Activated CD4-positive, alpha-beta memory T cell treated with anti-CD3 and anti-CD28 coated beads, Interleukin-2, amount 10 ng/mL, durations not matched to agents 7 days and 5 days (primary cell): ENCODE measurements around the gene TMCC2. TPM values are rescaled to one million over a fixed set of nuclear protein-coding genes. Genes with fewer than 3 reads are reported as not detected.

ENCODE experiments used
- CTCF ChIA-PET: fragments of 350-600 bp; sonication (Branson Sonifier 250); formaldehyde crosslinking; loops from one replicate; lab custom pipeline; 2021; ENCODE audit warnings: antibody characterized with exemption, inconsistent platforms; lab: Charles Lee
- POLR2A ChIA-PET: fragments of 350-600 bp; sonication (Branson Sonifier 250); formaldehyde crosslinking; loops from one replicate; lab custom pipeline; 2021; ENCODE audit warnings: antibody characterized with exemption; lab: Charles Lee
- DNase-seq: peaks from one replicate; pipeline ENCODE4 v3.0.0-alpha.2; 2020
- H3K27ac Mint-ChIP-seq: one replicate; pipeline ENCODE4 v1.8.0; 2021; ENCODE audit warnings: mild to moderate bottlenecking, mixed read lengths
- H3K27me3 Mint-ChIP-seq: one replicate; pipeline ENCODE4 v1.8.0; 2021; ENCODE audit warnings: mixed read lengths
- H3K36me3 Mint-ChIP-seq: one replicate; pipeline ENCODE4 v1.8.0; 2021; ENCODE audit warnings: low read depth, mixed read lengths
- H3K4me1 Mint-ChIP-seq: one replicate; pipeline ENCODE4 v1.8.0; 2021; ENCODE audit warnings: mixed read lengths
- H3K4me3 Mint-ChIP-seq: one replicate; pipeline ENCODE4 v1.8.0; 2021; ENCODE audit warnings: mild to moderate bottlenecking, mixed read lengths
- H3K9me3 Mint-ChIP-seq: one replicate; pipeline ENCODE4 v1.8.0; 2021; ENCODE audit warnings: mixed read lengths
- total RNA-seq, 2 experiments: library from RNA; stranded (reverse); gene quantifications; one replicate each; pipeline ENCODE4 v1.2.3, GENCODE V29; 2021

The TMCC2 gene
- total RNA-seq, 2 experiments from 2014 or later = 1.8 TPM

DNA sequence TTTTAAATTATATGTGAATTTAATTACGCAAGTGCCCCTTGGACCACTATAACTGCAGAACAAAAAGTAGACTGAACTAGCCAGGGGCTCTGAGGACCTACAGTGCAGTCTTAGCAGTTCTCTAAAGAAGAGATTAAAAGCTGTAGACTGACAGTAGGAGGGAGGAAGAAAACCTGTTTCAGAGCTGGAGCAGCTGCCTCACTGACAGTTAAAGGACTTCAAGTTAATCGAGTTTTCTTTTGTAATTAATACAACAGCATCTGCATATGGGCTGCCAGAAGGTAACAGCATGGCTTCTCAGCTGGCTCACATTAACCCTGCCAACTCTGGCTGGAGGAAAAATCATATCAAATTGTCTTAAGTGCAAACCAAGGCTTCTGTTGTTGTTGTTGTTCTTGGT, 36.1 kb upstream of the TMCC2 start:
- no peaks in the 10 kb centered on the region for H3K27me3 Mint-ChIP-seq
- no peak overlapping the region for H3K27ac Mint-ChIP-seq
- H3K9me3 Mint-ChIP-seq = peaks cover 8% of the 10 kb centered on the region
- H3K36me3 Mint-ChIP-seq = peaks cover 33% of the 10 kb centered on the region
- ChIA-PET POLR2A (interaction anchor here (1.5 kb wide), 1 partner anchor 19 kb away, joined by 3 read pairs; no protein-coding TSS in a partner anchor), CTCF (no interaction called here)
- no peak for DNase-seq
- no peak overlapping the region for H3K4me3 Mint-ChIP-seq
- peaks cover 36% of the 10 kb centered on the region for H3K4me1 Mint-ChIP-seq

DNA sequence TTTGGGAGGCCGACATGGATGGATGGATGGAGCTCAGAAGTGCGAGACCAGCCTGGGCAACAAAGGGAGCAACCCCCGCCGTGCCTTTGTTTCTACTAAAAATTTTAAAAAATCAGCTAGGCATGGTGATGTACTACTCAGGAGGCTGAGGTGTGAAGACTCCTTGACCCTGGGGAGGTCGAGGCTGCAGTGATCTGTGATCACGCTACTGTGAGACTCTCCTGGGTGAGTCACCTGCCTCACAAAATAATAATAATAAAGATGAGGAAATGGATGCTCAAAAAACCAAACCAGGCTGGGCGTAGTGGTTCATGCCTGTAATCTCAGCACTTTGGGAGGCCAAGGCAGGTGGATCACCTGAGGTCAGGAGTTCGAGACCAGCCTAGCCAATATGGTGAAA, 35.5 kb upstream of the TMCC2 start:
- no peak for DNase-seq
- peaks cover 32% of the 10 kb centered on the region for H3K36me3 Mint-ChIP-seq
- peaks cover 8% of the 10 kb centered on the region for H3K9me3 Mint-ChIP-seq
- ChIA-PET CTCF (no interaction called here), POLR2A (no interaction called here)
- no peak overlapping the region for H3K27ac Mint-ChIP-seq
- peaks cover 32% of the 10 kb centered on the region for H3K4me1 Mint-ChIP-seq
- H3K4me3 Mint-ChIP-seq = no peak overlapping the region
- H3K27me3 Mint-ChIP-seq = no peaks in the 10 kb centered on the region

DNA sequence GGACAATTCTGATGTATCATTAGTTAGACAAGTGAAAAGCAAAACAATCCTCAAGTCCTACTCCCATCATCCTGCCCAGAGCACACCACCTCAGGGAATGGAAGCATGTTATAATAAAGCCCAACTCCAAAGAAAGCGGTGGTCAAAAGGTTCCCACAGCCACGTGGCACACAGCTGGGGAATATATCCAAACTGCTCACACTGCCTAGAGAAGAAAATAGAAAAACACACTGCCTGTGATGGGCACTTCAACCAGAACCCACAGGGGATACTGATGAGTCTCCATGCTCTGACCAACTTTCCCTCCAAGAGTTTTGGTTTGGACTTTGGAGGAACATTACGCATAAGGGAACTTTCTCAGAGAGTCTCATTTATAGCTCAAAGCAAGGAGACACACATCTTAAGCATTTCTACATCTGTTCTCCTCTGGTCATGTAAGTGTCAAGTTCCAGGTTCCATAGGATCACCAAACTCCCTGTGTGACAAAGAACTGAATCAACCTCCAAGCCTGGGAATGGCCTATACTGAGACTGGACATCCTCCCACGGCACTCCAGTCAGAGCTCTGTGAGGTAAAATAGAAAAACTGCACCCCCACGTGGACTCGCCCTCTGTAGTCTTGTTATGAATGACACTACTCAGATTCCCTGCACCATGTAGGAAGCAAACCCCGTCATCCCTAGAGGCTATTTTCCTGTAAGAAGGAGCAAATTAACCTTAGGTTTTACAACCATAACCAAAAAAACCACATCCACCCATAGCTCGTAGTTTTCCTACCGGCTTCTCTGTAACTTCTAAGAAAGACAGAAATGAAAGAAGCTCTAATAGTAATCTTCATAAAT, 28.4 kb upstream of the TMCC2 start:
- ChIA-PET POLR2A (interaction anchor here (0.8 to 3.4 kb wide), 6 partner anchors 12 to 29 kb away, joined by 3 to 16 read pairs (median 7); partner anchors contain the start of genes DSTYK and TMCC2), CTCF (interaction anchor here (0.5 to 2.7 kb wide), 15 partner anchors 11 to 475 kb away, joined by 3 to 16 read pairs (median 4); no protein-coding TSS in a partner anchor)
- peaks cover 38% of the 10 kb centered on the region for H3K4me1 Mint-ChIP-seq
- peak overlapping the region; percentile 6 for H3K4me3 Mint-ChIP-seq
- H3K9me3 Mint-ChIP-seq = no peaks in the 10 kb centered on the region
- no peaks in the 10 kb centered on the region for H3K27me3 Mint-ChIP-seq
- H3K36me3 Mint-ChIP-seq = peaks cover 16% of the 10 kb centered on the region
- peak overlapping the region; percentile 9 for H3K27ac Mint-ChIP-seq
- peak; percentile 24 for DNase-seq

DNA sequence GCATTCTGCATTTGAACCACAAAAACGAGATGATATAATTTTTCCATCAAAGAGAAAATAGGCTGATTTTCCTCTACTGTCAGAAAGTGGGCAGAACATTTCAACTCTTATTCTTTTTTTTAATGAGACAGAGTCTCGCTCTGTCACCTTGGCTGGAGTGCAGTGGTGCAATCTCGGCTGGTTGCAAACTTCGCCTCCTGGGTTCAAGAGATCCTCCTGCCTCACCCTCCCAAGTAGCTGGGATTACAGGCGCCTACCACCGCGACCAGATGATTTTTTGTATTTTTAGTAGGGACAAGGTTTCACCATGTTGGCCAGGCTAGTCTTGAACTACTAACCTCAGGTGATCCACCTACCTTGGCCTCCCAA, 27.8 kb upstream of the TMCC2 start:
- Mint-ChIP-seq H3K4me3 (peak overlapping the region; percentile 4), H3K27ac (peak overlapping the region; percentile 45), H3K27me3 (no peaks in the 10 kb centered on the region), H3K9me3 (no peaks in the 10 kb centered on the region), H3K36me3 (peaks cover 15% of the 10 kb centered on the region), H3K4me1 (peaks cover 43% of the 10 kb centered on the region)
- CTCF ChIA-PET = interaction anchor here (0.9 to 2.7 kb wide), 11 partner anchors 12 to 393 kb away, joined by 3 to 16 read pairs (median 5); no protein-coding TSS in a partner anchor
- POLR2A ChIA-PET = interaction anchor here (0.8 to 3.4 kb wide), 6 partner anchors 11 to 29 kb away, joined by 3 to 16 read pairs (median 7); partner anchors contain the start of genes DSTYK and TMCC2
- no peak for DNase-seq

DNA sequence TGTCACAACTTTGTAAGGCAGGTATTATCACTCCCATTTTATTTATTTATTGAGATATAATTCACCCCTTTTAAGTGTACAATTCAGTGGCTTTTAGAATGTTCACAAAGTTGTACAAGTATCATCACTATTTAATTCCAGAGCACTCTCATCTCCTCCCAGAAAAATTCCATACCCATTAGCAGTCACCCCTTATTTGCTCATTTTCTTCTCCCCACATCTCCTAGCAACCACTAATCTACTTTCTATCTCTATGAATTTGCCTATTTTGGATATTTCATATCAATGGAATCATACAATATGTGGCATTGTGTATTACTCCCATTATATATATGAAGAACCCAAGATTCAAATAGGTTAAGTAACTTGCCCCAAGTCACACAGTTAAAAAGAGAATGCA, 23.2 kb upstream of the TMCC2 start:
- ChIA-PET CTCF (no interaction called here), POLR2A (interaction anchor here (2.5 kb wide), 1 partner anchor 23 kb away, joined by 7 read pairs; the partner anchor contains the start of gene TMCC2)
- no peak overlapping the region for H3K4me3 Mint-ChIP-seq
- peaks cover 37% of the 10 kb centered on the region for H3K4me1 Mint-ChIP-seq
- no peaks in the 10 kb centered on the region for H3K9me3 Mint-ChIP-seq
- DNase-seq = no peak
- no peaks in the 10 kb centered on the region for H3K36me3 Mint-ChIP-seq
- H3K27ac Mint-ChIP-seq = no peak overlapping the region
- no peaks in the 10 kb centered on the region for H3K27me3 Mint-ChIP-seq

DNA sequence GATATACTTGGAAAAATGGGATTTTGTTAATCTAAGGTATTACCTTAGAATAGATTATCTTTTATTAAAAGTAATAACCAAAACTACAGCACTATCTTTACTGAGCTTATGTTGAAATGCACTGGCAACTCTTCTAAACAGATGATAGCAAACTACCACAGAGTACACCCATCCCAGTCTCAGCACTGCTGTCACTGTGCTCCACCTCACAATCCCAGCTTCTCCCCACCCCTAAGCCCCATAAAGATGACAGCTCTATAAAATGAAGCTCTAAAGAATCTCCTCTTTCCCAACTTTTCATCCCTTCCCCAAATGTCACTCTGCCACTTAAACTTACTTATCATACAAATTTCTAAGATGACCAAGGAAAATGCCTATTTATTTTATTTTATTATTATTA, 22.7 kb upstream of the TMCC2 start:
- Mint-ChIP-seq H3K4me3 (no peak overlapping the region), H3K27ac (no peak overlapping the region), H3K9me3 (no peaks in the 10 kb centered on the region), H3K36me3 (no peaks in the 10 kb centered on the region), H3K27me3 (no peaks in the 10 kb centered on the region), H3K4me1 (peaks cover 35% of the 10 kb centered on the region)
- ChIA-PET CTCF (no interaction called here), POLR2A (interaction anchor here (2.5 kb wide), 1 partner anchor 23 kb away, joined by 7 read pairs; the partner anchor contains the start of gene TMCC2)
- no peak for DNase-seq

DNA sequence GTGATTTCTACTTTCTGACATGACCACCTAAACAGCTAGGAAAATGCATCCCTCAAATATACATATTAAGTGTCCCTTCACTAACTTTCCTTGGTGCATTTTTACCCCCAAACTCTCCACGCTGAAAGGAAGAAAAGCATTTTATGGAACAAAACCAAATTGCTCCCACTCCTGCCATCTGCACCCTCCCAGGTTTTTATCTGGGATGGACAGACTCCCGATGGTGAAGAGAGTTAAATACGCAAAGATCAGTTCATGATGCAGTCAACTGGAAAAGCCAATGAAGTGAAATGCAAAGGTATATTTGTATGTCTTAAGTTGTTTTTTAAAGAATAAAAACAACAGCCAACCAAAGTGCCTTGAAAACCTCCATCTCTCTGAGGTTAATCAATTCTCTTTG, 18.9 kb upstream of the TMCC2 start:
- DNase-seq = no peak
- H3K9me3 Mint-ChIP-seq = no peaks in the 10 kb centered on the region
- peak overlapping the region; percentile 18 for H3K4me3 Mint-ChIP-seq
- no peaks in the 10 kb centered on the region for H3K27me3 Mint-ChIP-seq
- ChIA-PET CTCF (interaction anchor here (1.1 kb wide), 1 partner anchor 11 kb away, joined by 3 read pairs; no protein-coding TSS in a partner anchor), POLR2A (no interaction called here)
- no peak overlapping the region for H3K27ac Mint-ChIP-seq
- H3K4me1 Mint-ChIP-seq = peaks cover 41% of the 10 kb centered on the region
- peaks cover 5% of the 10 kb centered on the region for H3K36me3 Mint-ChIP-seq

DNA sequence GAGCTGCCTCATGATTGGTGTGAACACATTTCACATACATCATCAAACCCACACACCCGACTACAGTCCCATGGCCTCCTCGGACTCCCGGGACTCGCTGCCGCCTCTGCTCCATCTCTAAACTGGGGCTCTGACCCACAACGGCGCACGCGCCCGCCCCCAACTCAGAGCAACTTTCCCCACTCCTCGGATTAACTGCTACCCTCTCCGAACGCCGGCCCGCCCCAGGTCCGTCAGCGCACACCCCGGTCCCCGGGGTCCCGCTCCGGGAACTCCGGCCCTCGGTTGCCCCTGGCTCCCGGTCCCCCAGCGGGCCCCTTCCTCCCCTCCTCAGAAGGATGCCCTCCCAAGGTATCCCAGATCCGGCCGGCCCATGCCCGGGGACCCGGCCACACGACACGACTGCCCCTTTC, 17.0 kb upstream of the TMCC2 start:
- peak overlapping the region; percentile 81 for H3K27ac Mint-ChIP-seq
- peak overlapping the region; percentile 87 for H3K4me3 Mint-ChIP-seq
- no peak for DNase-seq
- H3K36me3 Mint-ChIP-seq = peaks cover 5% of the 10 kb centered on the region
- H3K9me3 Mint-ChIP-seq = no peaks in the 10 kb centered on the region
- CTCF ChIA-PET = interaction anchor here (1.1 to 1.2 kb wide), 2 partner anchors 88 to 125 kb away, joined by 3 to 4 read pairs; no protein-coding TSS in a partner anchor
- POLR2A ChIA-PET = interaction anchor here (0.7 to 3.5 kb wide), 7 partner anchors 11 to 422 kb away, joined by 3 to 26 read pairs (median 4); partner anchors contain the start of genes ELK4, RBBP5 and TMCC2
- no peaks in the 10 kb centered on the region for H3K27me3 Mint-ChIP-seq
- H3K4me1 Mint-ChIP-seq = peaks cover 41% of the 10 kb centered on the region

DNA sequence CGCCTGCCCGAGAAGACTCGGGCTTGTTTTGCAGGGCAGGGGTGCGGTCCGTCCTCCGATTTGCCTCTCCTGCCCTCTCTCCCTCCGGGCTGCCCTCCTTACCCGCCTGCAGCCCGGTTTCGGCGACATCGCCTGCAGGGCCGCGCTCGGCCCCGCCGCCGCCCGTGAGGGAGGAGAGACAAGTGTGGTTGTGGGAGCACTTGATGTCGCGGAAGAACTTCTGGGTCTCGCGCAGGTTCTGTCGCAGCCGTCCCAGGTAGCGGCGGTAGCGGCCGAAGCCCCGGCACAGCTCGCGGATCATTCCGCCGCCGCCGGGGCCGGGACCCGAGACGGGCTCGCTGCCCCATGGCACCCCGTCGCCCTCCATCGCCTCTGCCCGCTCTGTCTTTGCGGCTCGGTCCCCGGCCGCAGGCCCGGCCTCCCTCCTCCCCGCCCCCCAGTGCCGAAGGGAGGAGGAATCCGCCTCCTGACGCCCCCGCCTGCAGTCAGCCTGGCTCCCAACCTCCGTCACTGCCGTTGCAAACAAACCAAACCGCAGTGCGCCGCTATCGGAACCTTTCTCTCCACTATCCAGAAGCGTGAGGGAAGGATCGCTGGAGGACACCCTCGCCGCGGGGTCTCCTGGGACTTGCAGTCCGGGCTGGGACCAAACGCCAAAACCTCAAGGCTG, 16.4 kb upstream of the TMCC2 start, which contains the start of gene DSTYK:
Gene DSTYK, minus strand, starts transcription at position 534 of the 670 bp plus-strand sequence. Its CDS starts 167 bp downstream, at position 367.
- ChIA-PET POLR2A (interaction anchor here (1.0 to 3.5 kb wide), 6 partner anchors 11 to 90 kb away, joined by 3 to 26 read pairs (median 7); partner anchors contain the start of genes RBBP5 and TMCC2), CTCF (interaction anchor here (1.2 kb wide), 1 partner anchor 125 kb away, joined by 3 read pairs; no protein-coding TSS in a partner anchor)
- H3K27ac Mint-ChIP-seq = peak within 1 kb of the TSS; percentile 81

DNA sequence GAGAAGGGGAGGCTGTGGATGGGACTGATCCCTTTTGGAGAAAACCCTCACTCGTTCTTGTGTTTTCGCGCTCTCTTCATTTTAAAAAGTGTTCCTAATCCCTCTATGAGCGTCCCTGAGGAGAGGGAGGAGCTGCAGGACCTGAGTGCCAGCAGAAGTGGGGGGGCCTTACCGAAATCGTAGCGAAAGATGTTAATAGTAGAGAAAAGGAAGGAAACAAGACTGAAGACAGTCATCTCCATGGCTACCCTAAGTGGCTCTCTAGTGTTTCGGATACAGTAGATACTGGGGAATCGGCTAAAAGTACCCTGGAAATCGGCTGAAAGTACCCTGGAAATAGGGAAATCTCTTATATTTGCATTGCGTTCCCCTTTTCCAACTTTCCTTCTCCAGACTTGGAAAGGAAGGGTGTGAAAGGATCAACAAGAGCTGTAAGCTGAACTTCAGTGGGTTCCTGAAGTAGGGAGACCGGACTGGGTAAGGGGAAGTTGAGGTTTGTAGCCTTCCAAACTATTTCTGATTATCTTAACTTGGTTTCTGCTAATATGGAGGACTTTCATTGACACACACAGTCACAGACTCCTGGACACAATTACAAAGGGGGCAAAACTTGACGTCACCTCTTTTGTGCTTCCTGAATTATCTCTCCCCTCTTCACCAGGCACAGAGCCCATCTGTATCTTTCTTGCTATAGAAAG, 15.8 kb upstream of the TMCC2 start:
- no peak for DNase-seq
- Mint-ChIP-seq H3K27ac (peak overlapping the region; percentile 77), H3K4me3 (peak overlapping the region; percentile 87), H3K9me3 (no peaks in the 10 kb centered on the region), H3K27me3 (peaks cover under 1% of the 10 kb centered on the region), H3K4me1 (peaks cover 41% of the 10 kb centered on the region), H3K36me3 (peaks cover 5% of the 10 kb centered on the region)
- ChIA-PET CTCF (interaction anchor here (0.6 kb wide), 1 partner anchor 16 kb away, joined by 3 read pairs; the partner anchor contains the start of gene TMCC2), POLR2A (interaction anchor here (0.9 to 3.5 kb wide), 5 partner anchors 12 to 91 kb away, joined by 4 to 26 read pairs (median 10); partner anchors contain the start of genes RBBP5 and TMCC2)

More for the DNA sequence above, 16.4 kb upstream of the TMCC2 start, which contains the start of gene DSTYK:
- H3K4me1 Mint-ChIP-seq = peaks cover 41% of the 10 kb centered on the region
- peak; percentile 93 for DNase-seq
- no peaks in the 10 kb centered on the region for H3K9me3 Mint-ChIP-seq
- peak within 1 kb of the TSS; percentile 87 for H3K4me3 Mint-ChIP-seq
- no peaks in the 10 kb centered on the region for H3K27me3 Mint-ChIP-seq
- H3K36me3 Mint-ChIP-seq = peaks cover 5% of the 10 kb centered on the region

DNA sequence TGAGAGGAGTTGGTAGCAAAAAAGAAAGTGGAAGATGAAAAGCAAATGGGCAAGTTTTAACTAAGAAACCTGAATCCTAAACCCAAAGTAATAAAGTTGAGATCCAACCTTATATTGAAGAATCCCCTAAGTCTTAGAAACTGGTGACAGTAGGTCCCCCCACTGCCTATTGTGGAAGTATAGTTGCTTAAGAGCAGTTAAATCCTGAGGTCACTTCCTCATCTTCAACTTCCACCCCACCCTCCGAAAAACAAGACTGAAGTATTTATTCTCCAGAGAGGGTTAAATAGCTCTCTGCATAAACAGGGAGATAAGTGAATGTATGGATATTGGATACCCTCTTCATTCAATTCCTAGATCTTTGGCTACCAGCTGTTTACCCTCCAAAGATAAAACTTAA, 13.0 kb upstream of the TMCC2 start:
- ChIA-PET CTCF (interaction anchor here (0.6 to 2.3 kb wide), 3 partner anchors 14 to 122 kb away, joined by 3 to 9 read pairs (median 3); partner anchors contain the start of gene TMCC2), POLR2A (no interaction called here)
- H3K27me3 Mint-ChIP-seq = peaks cover 6% of the 10 kb centered on the region
- no peak overlapping the region for H3K27ac Mint-ChIP-seq
- peaks cover 35% of the 10 kb centered on the region for H3K4me1 Mint-ChIP-seq
- peaks cover 5% of the 10 kb centered on the region for H3K36me3 Mint-ChIP-seq
- H3K9me3 Mint-ChIP-seq = no peaks in the 10 kb centered on the region
- no peak overlapping the region for H3K4me3 Mint-ChIP-seq
- DNase-seq = no peak

DNA sequence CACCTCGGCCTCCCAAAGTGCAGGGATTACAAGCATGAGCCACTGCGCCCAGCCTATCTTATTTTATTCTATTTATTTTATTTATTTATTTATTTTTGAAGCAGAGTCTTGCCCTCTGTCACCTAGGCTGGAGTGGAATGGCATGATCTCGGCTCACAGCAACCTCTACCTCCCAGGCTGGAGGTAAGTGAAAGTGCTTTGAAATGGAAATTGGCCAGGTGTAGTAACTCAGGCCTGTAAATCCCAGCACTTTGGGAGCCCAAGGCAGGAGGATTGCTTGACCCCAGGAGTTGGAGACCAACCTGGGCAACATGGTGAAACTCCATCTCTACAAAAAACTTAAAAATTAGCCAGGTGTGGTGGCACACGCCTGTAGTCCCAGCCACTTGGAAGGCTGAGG, 11.2 kb upstream of the TMCC2 start:
- CTCF ChIA-PET = no interaction called here
- H3K27me3 Mint-ChIP-seq = peaks cover 10% of the 10 kb centered on the region
- peaks cover 24% of the 10 kb centered on the region for H3K4me1 Mint-ChIP-seq

More for the DNA sequence above, 11.2 kb upstream of the TMCC2 start:
- no peak for DNase-seq
- H3K4me3 Mint-ChIP-seq = no peak overlapping the region
- H3K27ac Mint-ChIP-seq = no peak overlapping the region
- no peaks in the 10 kb centered on the region for H3K9me3 Mint-ChIP-seq
- no peaks in the 10 kb centered on the region for H3K36me3 Mint-ChIP-seq
- POLR2A ChIA-PET = no interaction called here
